ENCODE data around the gene ZNF487.

ZNF487 gene

DNA sequence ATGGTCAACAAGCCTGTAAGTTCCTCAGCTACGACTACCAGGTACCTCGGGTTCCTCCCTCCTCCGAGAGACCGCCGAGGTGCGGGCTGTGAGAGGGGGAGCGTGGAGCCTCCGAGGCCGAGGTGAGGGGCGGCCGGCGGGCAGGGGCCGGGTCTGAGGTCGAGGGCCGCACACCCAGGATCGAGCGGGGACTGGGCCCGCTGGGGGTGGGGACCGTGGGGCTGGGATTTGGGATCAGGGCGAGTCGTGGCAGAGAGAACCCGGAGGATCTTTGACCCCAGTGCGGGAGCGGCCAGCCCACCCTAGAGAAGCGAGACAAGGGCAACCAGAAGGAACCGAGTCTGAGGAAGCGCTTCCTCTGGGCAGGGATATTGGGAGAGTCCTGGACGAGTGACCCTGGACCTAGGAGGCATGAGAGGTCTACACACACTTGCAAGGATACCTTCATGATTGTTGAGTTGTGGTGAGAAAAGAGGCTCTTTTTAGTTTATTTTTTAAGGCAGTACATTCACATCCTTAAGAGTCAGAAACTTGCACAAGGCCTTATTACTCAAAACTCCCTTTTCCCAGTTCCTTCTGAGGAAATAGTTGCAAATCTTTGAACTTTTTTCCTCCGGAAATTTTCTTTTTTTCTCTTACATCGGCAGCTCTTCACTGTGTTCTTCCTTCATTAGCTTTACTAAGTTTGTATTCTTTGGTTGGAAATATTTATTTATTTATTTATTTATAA lies 395 bp downstream of the ZNF487 start:
- H3K36me3 ChIP-seq (ENCODE audit: control insufficient read depth, low read length) = no peaks in the 10 kb centered on the region
- H3K9me2 ChIP-seq (replicated peaks; ENCODE audit: control insufficient read depth, low read length) = no peaks in the 10 kb centered on the region
- peaks cover 39% of the 10 kb centered on the region for H3K4me1 ChIP-seq (ENCODE audit: control insufficient read depth, low read length)
- no peaks in the 10 kb centered on the region for H4K20me1 ChIP-seq (ENCODE audit: control insufficient read depth, insufficient read depth, low read depth, low read length)
- no peaks in the 10 kb centered on the region for H3K9me3 ChIP-seq (ENCODE audit: control insufficient read depth, insufficient read depth, low read length)
- peak overlapping the region; percentile 83 for H3K4me3 ChIP-seq (ENCODE audit: low read length)
- peaks cover 47% of the 10 kb centered on the region for H3K79me2 ChIP-seq (ENCODE audit: control insufficient read depth, low read length)
- no peak for TF ChIP-seq EZH2phosphoT487 (IDR thresholded peaks at IDR 0.05; ENCODE audit: borderline replicate concordance, low read length)
- TF ChIP-seq, protein P1, sequence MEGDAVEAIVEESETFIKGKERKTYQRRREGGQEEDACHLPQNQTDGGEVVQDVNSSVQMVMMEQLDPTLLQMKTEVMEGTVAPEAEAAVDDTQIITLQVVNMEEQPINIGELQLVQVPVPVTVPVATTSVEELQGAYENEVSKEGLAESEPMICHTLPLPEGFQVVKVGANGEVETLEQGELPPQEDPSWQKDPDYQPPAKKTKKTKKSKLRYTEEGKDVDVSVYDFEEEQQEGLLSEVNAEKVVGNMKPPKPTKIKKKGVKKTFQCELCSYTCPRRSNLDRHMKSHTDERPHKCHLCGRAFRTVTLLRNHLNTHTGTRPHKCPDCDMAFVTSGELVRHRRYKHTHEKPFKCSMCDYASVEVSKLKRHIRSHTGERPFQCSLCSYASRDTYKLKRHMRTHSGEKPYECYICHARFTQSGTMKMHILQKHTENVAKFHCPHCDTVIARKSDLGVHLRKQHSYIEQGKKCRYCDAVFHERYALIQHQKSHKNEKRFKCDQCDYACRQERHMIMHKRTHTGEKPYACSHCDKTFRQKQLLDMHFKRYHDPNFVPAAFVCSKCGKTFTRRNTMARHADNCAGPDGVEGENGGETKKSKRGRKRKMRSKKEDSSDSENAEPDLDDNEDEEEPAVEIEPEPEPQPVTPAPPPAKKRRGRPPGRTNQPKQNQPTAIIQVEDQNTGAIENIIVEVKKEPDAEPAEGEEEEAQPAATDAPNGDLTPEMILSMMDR (IDR thresholded peaks at IDR 0.05; ENCODE audit: low read depth, low read length, poor library complexity, severe bottlenecking) = no peak
- peak overlapping the region; percentile 55 for H3K27ac ChIP-seq (ENCODE audit: low read depth, low read length)
- peak overlapping the region; percentile 95 for H3K4me2 ChIP-seq (ENCODE audit: low read length)
- 0 out of 2 replicates have a peak, but pooled peaks cover 7% of the 10 kb centered on the region for H3F3A ChIP-seq (ENCODE audit: control insufficient read depth, insufficient read depth)
- no peaks in the 10 kb centered on the region for H3K27me3 ChIP-seq (ENCODE audit: control insufficient read depth, low read length)

GRCh38 chr10:43440463-43441134 lies 3.7 kb downstream of the ZNF487 start:
- Histone ChIP-seq H3K36me3 (ENCODE audit: control insufficient read depth, low read length) (no peaks in the 10 kb centered on the region), H3K4me3 (ENCODE audit: low read length) (peak overlapping the region; percentile 43), H3K4me2 (ENCODE audit: low read length) (peak overlapping the region; percentile 54), H3K9me3 (ENCODE audit: control insufficient read depth, insufficient read depth, low read length) (no peaks in the 10 kb centered on the region), H3K4me1 (ENCODE audit: control insufficient read depth, low read length) (peaks cover 32% of the 10 kb centered on the region), H3K27me3 (ENCODE audit: control insufficient read depth, low read length) (no peaks in the 10 kb centered on the region), H3K9me2 (replicated peaks; ENCODE audit: control insufficient read depth, low read length) (no peaks in the 10 kb centered on the region), H4K20me1 (ENCODE audit: control insufficient read depth, insufficient read depth, low read depth, low read length) (no peaks in the 10 kb centered on the region), H3K27ac (ENCODE audit: low read depth, low read length) (peak overlapping the region; percentile 54), H3K79me2 (ENCODE audit: control insufficient read depth, low read length) (peaks cover 45% of the 10 kb centered on the region), H3F3A (ENCODE audit: control insufficient read depth, insufficient read depth) (0 out of 2 replicates have a peak, but pooled peaks cover 7% of the 10 kb centered on the region)
- TF ChIP-seq EZH2phosphoT487 (IDR thresholded peaks at IDR 0.05; ENCODE audit: borderline replicate concordance, low read length) = no peak
- TF ChIP-seq, protein P1 (IDR thresholded peaks at IDR 0.05; ENCODE audit: low read depth, low read length, poor library complexity, severe bottlenecking) = no peak

DNA sequence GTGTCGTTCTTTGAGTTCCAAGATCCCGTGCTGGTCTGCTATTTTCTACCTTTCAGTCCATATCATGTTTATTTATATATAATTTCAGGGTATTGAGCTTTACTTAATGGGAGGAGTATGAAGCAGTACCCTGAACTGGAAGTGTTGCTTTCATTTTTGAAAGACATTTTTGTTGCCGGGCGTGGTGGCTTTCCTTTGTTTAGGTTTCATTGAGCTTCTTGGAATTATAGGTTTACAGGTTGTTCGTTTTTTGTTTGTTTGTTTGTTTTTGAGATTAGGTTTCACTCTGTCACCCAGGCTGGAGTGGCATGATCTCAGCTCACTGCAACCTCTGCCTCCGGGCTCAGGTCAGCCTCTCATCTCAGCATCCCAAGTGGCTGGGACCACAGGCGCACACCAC lies 7.4 kb downstream of the ZNF487 start:
- Histone ChIP-seq H3K4me3 (ENCODE audit: low read length) (no peak overlapping the region), H3K27me3 (ENCODE audit: control insufficient read depth, low read length) (no peaks in the 10 kb centered on the region), H3K4me1 (ENCODE audit: control insufficient read depth, low read length) (peaks cover 21% of the 10 kb centered on the region), H4K20me1 (ENCODE audit: control insufficient read depth, insufficient read depth, low read depth, low read length) (no peaks in the 10 kb centered on the region), H3K27ac (ENCODE audit: low read depth, low read length) (no peak overlapping the region), H3K9me3 (ENCODE audit: control insufficient read depth, insufficient read depth, low read length) (no peaks in the 10 kb centered on the region; the same call in 1 of the 2 replicates), H3K4me2 (ENCODE audit: low read length) (no peak overlapping the region), H3K36me3 (ENCODE audit: control insufficient read depth, low read length) (no peaks in the 10 kb centered on the region), H3K9me2 (replicated peaks; ENCODE audit: control insufficient read depth, low read length) (no peaks in the 10 kb centered on the region), H3F3A (ENCODE audit: control insufficient read depth, insufficient read depth) (peaks cover 6% of the 10 kb centered on the region; the same call in 1 of the 2 replicates), H3K79me2 (ENCODE audit: control insufficient read depth, low read length) (peaks cover 30% of the 10 kb centered on the region)
- TF ChIP-seq EZH2phosphoT487 (IDR thresholded peaks at IDR 0.05; ENCODE audit: borderline replicate concordance, low read length) = no peak
- TF ChIP-seq, protein P1 (IDR thresholded peaks at IDR 0.05; ENCODE audit: low read depth, low read length, poor library complexity, severe bottlenecking) = no peak

Data from DOHH2 (cell line).